ENCODE measurements around the gene CYP27C1. TPM values are rescaled to one million over a fixed set of nuclear protein-coding genes. Genes with fewer than 3 reads are reported as not detected.
"Not testable (repeated sequence)": the region's sequence is repeated elsewhere in the genome, so short reads cannot be mapped to it uniquely, and the experiment has no call there.

CYP27C1 gene
- polyA plus RNA-seq, 3 donors = 0.08 to 0.67 (median 0.43) TPM

- whole genome bisulfite sequencing, 3 donors = 68 to 73% (median 72%) methylated on average over 3 of the region's 3 CpGs
- no peak overlapping the region for H3K27ac ChIP-seq (ENCODE audit: low read depth, low read length)
These were observed 40.3 kb downstream of the CYP27C1 start for GRCh38 chr2:127179766-127180165.

- H3K27ac ChIP-seq (ENCODE audit: low read depth, low read length) = no peak overlapping the region
- 85 to 93% (median 92%) methylated on average over 15 of the region's 15 CpGs for WGBS, 3 donors
These were observed 42.4 kb downstream of the CYP27C1 start for GRCh38 chr2:127177617-127178263.

- H3K27ac ChIP-seq (ENCODE audit: low read depth, low read length) = peak overlapping the region; percentile 14
- 52 to 65% (median 62%) methylated on average over 31 of the region's 31 CpGs for WGBS, 3 donors
These were observed 43.5 kb downstream of the CYP27C1 start for GRCh38 chr2:127176371-127177311.

DNA sequence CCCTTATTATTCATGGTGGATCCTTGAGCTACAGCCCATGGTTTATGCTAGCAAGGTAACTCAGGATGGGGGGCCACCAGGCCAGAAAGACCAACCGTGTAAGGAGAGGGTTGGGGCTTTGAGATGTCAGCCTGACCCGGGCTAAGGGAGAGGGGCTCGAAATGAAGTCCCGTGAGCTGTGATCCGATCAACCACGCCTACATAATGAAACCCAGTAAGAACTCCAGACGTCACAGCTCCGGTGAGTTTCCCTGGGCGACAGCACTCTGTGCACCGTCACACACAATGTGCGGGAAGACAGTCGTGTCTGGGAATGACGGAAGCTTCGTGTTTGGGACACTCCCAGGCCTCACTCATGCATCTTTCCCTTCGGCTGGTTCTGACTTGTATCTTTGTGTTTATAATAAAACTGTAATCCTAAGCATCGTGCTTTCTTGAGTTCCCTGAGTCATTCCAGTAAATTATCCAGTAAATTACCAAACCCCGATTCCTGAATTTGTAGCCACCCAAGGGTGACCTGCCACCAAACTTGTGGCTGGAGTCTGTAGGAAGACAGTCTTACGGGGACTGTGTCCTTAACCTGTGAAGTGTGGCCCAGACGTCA is 44.2 kb downstream of the CYP27C1 start:
- 73 to 76% (median 74%) methylated on average over 19 of the region's 19 CpGs for WGBS, 3 donors

GRCh38 chr2:127175041-127175721 is 44.9 kb downstream of the CYP27C1 start:
- WGBS, 3 donors = 46 to 54% (median 51%) methylated on average over 13 of the region's 13 CpGs
- peak overlapping the region; percentile 80 for H3K27ac ChIP-seq (ENCODE audit: low read depth, low read length)

More for the DNA sequence above, 44.2 kb downstream of the CYP27C1 start:
- peak overlapping the region; percentile 80 for H3K27ac ChIP-seq (ENCODE audit: low read depth, low read length)

DNA sequence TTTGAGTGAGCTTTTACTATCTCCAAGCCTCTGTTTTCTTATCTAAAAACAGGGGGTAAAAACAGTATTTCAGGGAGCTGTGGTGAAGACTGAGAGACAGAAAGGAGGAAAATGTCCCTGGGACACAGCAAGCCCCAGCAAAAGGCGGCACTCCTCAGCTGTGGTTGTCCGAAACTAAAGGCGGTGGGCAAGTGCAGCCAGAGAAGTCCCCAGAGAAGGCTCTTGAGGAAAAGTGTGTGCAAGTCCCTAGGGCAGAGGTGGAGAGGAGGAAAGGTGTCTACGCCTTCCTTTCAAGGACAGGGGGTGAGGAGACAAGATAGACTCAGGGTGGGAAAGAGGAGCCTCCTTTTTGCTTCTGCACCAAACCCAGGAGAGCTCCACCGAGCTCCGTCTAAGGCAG is 45.5 kb downstream of the CYP27C1 start:
- WGBS, 3 donors = 79 to 84% (median 80%) methylated on average over 6 of the region's 6 CpGs
- no peak overlapping the region for H3K27ac ChIP-seq (ENCODE audit: low read depth, low read length)

DNA sequence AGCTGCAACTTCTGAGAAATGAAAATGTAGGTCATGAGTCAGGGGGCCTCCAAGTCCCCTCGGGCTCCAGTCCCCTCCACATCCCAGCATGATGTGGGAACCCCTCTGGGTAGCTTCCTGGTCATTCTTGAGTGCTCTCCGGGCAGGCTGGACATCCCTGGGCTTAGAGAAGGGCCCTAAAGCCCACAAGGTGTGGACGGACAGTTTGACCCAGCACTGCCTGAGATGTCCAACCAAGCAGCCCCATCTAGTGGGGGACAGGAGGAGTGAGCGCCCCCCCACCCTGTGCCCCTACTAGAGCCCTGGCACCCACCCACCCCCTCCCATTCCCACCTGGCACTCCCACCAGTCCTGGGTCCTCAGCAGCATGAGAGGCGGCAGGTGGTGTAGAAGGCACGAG is 46.0 kb downstream of the CYP27C1 start:
- 50 to 75% (median 60%) methylated on average over 6 of the region's 6 CpGs for WGBS, 3 donors
- no peak overlapping the region for H3K27ac ChIP-seq (ENCODE audit: low read depth, low read length)

DNA sequence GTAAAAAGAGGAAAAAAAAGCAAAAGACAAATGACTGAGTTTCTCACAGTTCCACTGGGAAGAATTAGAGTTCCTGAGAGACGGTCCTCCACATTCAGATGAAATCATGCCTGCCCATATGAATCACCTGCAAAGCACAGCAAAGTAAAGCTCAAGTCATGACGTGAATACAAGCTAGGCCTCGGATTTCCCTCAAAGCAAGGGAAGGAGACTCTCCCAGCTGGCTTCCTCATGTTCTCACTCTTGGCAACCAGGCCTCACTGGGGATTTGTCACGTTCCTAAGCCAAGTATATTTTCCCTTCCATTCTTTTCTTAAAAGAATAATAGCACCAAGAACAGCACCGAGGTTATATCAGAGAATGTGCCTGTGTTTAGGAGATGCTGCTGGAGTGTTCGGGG is 47.0 kb downstream of the CYP27C1 start:
- no peak overlapping the region for H3K27ac ChIP-seq (ENCODE audit: low read depth, low read length)
- 42 to 63% (median 44%) methylated on average over 6 of the region's 6 CpGs for WGBS, 3 donors

DNA sequence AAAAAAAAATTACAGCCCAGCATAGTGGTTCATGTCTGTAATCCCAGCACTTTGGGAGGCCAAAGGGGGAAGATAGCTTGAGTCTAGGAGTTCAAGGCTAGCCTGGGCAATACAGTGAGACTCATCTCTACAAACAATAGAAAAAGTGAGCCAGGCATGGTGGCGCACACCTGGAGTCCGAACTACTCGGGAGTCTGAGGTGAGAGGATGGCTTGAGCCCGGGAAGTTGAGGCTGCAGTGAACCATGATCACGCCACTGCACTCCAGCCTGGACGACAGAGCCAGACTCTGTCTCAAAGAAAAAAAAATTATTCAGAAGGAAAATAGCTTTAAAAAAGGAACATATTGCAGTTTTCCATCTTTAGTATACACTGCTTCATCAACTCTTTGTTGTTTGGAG is 47.8 kb downstream of the CYP27C1 start:
- WGBS, 3 donors = 93 to 96% (median 93%) methylated on average over 6 of the region's 6 CpGs
- no peak overlapping the region for H3K27ac ChIP-seq (ENCODE audit: low read depth, low read length)

DNA sequence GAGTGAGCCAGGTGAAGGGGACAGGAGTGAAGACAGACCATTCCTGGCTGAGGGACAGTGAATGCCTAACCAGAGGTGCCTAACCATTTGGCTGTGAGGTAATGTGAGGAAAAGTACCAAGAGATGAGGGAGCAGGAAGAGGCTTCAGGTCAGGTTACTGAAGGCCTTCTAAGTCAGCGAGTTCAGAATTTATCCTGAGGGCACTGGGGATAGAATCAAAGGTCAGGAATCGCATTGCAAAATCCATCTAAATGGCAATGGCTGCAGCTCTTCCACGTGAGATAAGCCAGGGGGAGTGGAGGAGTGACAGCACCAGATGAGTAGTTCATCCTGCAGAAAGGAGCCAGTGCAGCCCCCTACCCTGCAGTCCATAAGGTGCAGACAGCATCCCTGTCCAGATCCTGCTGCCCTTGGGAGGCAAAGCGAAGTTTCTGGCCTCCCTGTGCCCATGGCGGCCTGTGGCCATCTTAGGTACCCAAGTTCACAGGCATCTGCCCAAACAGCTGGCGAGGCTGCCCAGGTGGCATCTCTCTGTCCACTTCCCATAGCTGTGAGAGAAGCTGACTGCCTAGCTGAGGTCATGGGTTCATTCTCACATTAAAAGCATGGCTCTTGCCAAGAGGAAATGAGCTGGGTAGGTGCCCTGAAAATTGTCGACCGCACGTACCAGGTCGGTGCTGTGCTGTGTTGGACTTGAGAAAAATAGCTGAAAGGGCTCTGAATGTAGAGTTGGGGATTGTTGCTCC is 49.5 kb downstream of the CYP27C1 start:
- WGBS, 3 donors = 76 to 81% (median 79%) methylated on average over 10 of the region's 10 CpGs
- no peak overlapping the region for H3K27ac ChIP-seq (ENCODE audit: low read depth, low read length)

GRCh38 chr2:127170021-127170420 is 50.1 kb downstream of the CYP27C1 start:
- no peak overlapping the region for H3K27ac ChIP-seq (ENCODE audit: low read depth, low read length)
- 84 to 92% (median 85%) methylated on average over 3 of the region's 3 CpGs for WGBS, 3 donors

GRCh38 chr2:127169066-127169660 is 50.9 kb downstream of the CYP27C1 start:
- H3K27ac ChIP-seq (ENCODE audit: low read depth, low read length) = no peak overlapping the region
- WGBS, 3 donors = 83 to 94% (median 91%) methylated on average over 15 of the region's 15 CpGs

GRCh38 chr2:127166231-127166860 is 53.8 kb downstream of the CYP27C1 start:
- H3K27ac ChIP-seq (ENCODE audit: low read depth, low read length) = no peak overlapping the region
- WGBS, 3 donors = 61 to 81% (median 63%) methylated on average over 12 of the region's 12 CpGs

GRCh38 chr2:127165539-127165935 is 54.6 kb downstream of the CYP27C1 start:
- WGBS, 3 donors = 74 to 82% (median 80%) methylated on average over 3 of the region's 3 CpGs

GRCh38 chr2:127164761-127165538 is 55.1 kb downstream of the CYP27C1 start:
- no peak overlapping the region for H3K27ac ChIP-seq (ENCODE audit: low read depth, low read length)
- WGBS, 3 donors = 90 to 95% (median 94%) methylated on average over 11 of the region's 11 CpGs

More at GRCh38 chr2:127165539-127165935, 54.6 kb downstream of the CYP27C1 start:
- no peak overlapping the region for H3K27ac ChIP-seq (ENCODE audit: low read depth, low read length)

GRCh38 chr2:127163921-127164320 is 56.2 kb downstream of the CYP27C1 start:
- no peak overlapping the region for H3K27ac ChIP-seq (ENCODE audit: low read depth, low read length)
- WGBS, 3 donors = 58 to 77% (median 70%) methylated on average over 3 of the region's 3 CpGs

- not testable (repeated sequence) for H3K27ac ChIP-seq (ENCODE audit: low read depth, low read length)
- WGBS, 3 donors = 88 to 96% (median 95%) methylated on average over 7 of the region's 7 CpGs
These were observed 57.1 kb downstream of the CYP27C1 start for GRCh38 chr2:127163090-127163406.

All from adipose tissue (tissue), 3 donors.